Measurements from ENCODE around the gene CTRB1.

DNA sequence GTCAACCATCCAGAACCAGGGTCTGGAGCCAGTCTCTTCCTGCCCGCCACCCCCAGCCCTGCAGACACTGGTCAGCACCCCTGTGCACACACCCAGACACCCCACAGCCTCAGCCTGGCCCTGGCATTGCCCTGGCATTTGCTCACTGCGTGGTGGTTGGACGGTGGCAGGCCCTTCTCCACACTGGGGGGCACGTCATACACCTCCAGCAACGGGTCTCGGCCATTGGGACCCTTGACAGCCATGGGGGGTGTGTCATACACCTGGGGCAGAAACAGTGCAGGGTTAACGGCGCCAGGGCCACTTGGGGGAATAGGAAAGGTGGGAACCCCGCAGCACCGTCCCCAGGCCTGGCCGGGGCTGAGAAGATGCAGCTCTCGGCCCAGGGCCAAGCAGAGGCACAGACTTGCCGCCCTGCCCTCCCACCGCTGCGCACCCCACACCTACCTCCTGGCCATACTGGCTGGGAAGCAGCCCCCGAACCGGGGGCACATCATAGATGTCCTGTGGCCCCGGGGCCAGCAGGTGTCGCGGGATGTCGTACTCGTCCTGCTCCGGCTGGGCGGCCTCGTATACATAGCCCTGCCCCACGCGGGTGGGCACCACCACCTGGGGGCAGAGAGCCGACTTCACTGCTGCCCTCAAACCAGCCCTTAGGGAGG lies 18.1 kb downstream of the CTRB1 start:
- no peak for TF ChIP-seq POLR2A (IDR thresholded peaks at IDR 0.05)
- TF ChIP-seq, protein P1, sequence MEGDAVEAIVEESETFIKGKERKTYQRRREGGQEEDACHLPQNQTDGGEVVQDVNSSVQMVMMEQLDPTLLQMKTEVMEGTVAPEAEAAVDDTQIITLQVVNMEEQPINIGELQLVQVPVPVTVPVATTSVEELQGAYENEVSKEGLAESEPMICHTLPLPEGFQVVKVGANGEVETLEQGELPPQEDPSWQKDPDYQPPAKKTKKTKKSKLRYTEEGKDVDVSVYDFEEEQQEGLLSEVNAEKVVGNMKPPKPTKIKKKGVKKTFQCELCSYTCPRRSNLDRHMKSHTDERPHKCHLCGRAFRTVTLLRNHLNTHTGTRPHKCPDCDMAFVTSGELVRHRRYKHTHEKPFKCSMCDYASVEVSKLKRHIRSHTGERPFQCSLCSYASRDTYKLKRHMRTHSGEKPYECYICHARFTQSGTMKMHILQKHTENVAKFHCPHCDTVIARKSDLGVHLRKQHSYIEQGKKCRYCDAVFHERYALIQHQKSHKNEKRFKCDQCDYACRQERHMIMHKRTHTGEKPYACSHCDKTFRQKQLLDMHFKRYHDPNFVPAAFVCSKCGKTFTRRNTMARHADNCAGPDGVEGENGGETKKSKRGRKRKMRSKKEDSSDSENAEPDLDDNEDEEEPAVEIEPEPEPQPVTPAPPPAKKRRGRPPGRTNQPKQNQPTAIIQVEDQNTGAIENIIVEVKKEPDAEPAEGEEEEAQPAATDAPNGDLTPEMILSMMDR (IDR thresholded peaks at IDR 0.05) = no peak
